NCI-H460 (cell line): Measurements from ENCODE around the gene SUPT3H. TPM values are rescaled to one million over a fixed set of nuclear protein-coding genes. Genes with fewer than 3 reads are reported as not detected.
"Not testable (repeated sequence)": the region's sequence is repeated elsewhere in the genome, so short reads cannot be mapped to it uniquely, and the experiment has no call there.

ENCODE experiments used
- DNase-seq: peaks from one replicate; pipeline ENCODE4 v3.0.0-alpha.2; 2016; ENCODE audit warnings: low read depth; ENCODE audit errors: extremely low read depth
- total RNA-seq: library from RNA; depleted of rRNA; stranded (reverse); fragments of >200 nt; shearing (Covaris generic); gene quantifications from 2 replicates; pipeline ENCODE4 v1.2.3, GENCODE V29; 2014

The SUPT3H gene
- total RNA-seq, 1 experiment from 2014 or later: 5.9 TPM

DNA sequence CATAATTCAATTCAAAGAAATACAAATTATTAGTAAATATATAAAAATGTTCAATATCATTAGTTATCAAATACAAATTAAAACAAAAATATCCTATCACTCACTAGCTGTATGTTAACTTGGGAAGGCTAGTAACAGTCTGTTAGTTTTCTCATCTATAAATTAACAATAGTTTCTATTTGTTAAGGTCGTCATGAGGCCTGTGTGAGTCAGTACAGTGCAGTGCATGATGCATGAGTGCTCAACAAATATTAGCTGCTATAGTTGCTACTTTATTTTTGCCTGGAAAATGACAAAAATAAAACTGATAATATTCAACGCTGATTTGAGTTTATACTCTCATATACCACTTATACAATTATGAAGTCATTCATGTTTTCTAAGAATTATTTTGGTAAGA, 451.2 kb downstream of the SUPT3H start:
- DNase-seq: no peak

GRCh38 chr6:44925100-44925739, 452.5 kb downstream of the SUPT3H start:
- no peak for DNase-seq

GRCh38 chr6:44923444-44923843, 454.3 kb downstream of the SUPT3H start:
- DNase-seq: no peak

DNA sequence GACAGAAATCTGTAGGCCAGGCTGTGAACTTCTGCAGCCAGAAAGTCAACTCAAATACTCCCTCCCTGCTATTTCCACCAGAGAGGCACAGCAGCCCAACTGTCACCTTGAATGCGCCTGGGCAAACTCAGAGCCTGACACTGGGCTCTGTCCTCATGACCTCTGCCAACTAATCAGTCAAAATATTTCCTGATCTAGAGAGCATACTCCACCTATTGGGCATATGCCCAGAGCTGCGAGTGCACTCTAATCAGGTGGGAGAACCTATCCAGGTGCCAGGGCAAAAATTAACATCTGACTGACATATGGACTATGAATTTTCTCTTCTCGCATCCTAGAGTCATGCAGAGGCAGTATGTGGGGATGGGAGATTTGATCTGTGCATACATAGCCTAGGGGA, 455.9 kb downstream of the SUPT3H start:
- no peak for DNase-seq

DNA sequence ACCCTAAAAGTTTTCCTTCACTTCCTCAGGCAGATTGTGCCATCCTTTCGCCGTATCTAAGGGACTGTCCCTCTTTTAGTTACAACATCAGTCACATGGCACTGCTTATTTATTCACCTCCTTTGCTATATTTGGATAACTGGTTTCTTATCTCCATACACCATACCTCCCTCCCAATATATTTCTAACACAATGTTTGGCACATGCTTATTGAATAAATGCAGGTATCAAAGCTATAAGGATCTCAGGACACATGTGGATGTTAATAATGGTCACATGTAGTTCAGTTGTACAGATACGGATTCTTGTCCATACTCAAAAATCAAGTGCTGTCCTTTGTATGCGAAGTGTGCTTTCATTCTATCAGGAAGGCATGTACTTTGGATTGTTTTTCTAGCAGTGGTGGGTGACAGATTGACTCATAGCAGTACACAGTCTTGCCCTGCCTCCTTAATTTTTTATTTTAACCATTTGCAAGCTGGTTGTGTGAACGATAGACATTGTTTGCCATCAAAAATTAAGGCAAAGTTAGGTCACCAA, 456.7 kb downstream of the SUPT3H start:
- no peak for DNase-seq

DNA sequence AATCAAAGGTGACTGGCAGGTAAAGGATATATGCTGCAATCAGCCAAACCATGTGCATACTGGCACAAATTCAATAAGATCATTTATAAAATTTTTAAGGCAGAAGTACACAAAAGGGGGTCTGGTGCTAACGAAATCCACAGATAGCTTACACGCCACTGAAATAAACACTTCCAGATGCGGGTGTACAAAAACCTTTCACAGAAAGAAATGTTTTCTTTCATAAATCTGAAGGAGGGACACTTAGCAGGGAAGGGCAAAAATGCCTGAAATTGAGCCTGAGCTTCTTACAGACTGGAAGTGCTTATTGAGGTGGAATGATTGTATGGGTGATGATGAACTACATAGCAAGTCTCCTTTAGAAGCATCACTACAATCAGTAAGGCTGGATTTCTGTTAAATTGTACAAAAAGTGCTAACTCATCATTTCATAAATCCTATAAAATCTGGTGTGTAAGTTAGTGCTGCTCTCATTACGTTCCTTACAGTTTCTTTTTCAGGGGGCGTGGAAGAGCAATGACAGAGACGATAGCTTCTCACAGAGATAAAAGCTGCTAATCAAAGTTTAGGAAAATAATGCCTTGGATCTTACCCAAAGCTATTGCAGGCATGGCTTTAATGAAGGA, 458.9 kb downstream of the SUPT3H start:
- no peak for DNase-seq

DNA sequence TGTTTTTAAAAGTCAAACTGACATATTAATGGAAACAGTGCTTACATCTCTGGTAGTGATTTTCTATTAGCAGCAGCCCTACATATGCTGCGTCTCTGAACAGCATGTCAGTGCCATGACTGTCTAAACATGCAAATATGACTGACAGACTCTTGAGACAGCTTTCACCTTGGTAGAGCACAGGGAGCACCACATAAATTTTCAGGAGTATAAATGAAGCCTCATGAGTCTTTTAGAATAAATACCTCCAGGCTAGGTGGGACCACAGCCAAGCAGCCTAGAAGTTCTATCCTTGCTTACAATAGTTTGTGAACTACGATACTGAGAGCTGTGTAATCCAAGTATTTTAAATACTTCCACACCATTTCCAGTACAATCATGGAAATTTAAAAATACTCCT, 460.3 kb downstream of the SUPT3H start:
- no peak for DNase-seq

DNA sequence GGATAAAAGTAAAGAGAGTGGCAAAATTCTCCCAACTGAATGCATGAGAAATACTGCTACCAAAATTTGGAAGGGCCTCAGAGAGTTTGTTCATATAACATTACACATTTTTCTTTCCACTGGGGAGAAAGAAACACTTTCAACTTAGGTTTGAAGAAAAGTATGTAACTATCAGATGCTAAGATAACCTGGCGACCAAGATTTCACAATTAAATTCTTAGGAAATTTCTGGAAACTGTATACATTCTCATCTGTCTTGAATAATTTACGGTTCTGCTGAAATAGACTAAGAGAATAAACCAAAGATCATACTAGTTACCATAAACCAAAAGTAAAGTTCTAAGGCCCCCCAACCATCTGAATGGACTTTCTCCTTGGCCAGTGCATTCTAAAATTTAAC, 462.6 kb downstream of the SUPT3H start:
- no peak for DNase-seq

GRCh38 chr6:44914141-44914540, 463.6 kb downstream of the SUPT3H start:
- no peak for DNase-seq

DNA sequence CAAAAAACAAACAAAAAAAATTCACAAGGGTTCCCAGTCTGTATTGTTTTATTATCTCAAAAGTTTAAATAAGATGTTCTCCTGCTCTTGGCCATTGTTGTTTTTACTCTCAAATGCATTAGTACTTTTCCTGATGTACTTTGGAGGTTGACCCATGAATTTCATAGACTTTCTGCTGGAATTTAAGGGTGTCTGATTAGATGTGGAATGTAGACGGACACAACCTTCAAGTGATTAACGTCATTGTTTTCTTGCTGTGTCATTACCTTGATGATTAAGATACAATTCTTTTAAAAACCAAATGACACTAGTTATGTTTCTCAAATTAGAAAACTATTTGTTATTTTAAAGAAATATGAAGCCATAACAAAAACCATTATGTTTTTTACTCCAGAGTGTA, 471.0 kb downstream of the SUPT3H start:
- DNase-seq: no peak

GRCh38 chr6:44900358-44900757, 477.4 kb downstream of the SUPT3H start:
- DNase-seq: not testable (repeated sequence)

GRCh38 chr6:44898296-44898930, 479.3 kb downstream of the SUPT3H start:
- DNase-seq: no peak

DNA sequence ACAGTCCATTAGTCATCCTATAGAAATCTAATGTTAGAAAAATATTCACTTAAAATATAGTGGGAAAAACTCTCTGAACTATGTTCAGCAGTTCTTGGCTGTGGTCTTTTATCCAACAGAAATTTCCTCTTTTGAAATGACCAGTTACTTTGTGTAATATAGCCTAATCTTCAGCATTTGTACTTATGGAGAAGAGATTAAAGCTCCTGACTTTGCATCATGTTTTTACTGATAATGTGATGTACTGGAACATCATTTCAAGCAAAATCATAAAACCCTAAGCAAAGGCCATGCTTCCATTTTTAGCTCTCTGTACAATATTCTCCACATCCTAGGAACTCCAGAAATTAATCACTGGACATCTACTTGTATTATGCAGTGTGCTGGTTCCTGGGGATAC, 480.4 kb downstream of the SUPT3H start:
- DNase-seq: no peak

- no peak for DNase-seq
Observed at GRCh38 chr6:44896701-44897100, 481.0 kb downstream of the SUPT3H start.

- DNase-seq: no peak
Observed at GRCh38 chr6:44892579-44892978, 485.2 kb downstream of the SUPT3H start.

- DNase-seq: not testable (repeated sequence)
Observed at GRCh38 chr6:44879071-44879470, 498.7 kb downstream of the SUPT3H start.

GRCh38 chr6:44876638-44877037, 501.1 kb downstream of the SUPT3H start:
- not testable (repeated sequence) for DNase-seq

DNA sequence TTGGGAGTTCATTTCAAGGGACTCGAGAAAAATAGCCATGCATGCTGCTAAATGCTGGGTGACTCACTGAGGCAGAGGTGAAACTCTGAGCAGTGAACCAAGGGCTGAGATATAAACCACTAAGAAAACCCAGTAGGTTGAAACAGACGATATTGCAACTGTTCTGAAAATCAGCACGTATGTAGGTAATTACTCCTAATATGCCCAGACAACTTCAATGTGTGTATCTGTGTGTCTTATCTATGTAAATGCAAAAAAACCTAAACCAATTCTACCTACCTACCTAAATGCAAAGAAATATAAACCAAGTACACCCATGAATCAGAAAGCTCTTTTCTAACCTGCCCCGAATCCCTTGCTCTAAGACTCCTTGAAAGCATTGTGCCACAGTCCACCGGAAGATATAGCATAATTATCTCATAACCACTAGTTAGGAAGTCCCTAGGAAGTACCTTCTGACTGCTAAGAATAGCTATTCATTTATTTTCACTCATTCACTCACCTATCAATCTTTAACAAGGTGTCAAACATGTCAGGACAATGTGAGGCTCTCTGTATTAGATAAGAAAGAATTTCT, 508.3 kb downstream of the SUPT3H start:
- DNase-seq: no peak

GRCh38 chr6:44868910-44869309, 508.8 kb downstream of the SUPT3H start:
- no peak for DNase-seq

DNA sequence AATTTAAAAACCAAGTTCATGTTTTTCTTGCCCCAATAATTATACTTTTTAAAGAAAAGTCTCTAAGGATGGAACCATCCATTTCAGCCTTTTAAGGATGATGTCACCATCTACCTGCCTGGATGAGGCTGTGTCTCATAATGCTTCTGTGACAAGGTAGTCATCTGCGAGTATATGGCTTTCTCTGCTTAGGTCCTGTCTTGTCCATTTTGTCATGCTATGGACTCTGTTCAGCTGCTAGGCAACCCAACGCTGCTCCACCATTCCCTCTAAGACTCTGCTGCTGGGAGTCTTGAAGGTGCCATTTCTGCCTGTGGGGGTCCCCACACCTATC, 509.4 kb downstream of the SUPT3H start:
- no peak for DNase-seq

GRCh38 chr6:44867571-44868334, 510.0 kb downstream of the SUPT3H start:
- no peak for DNase-seq
